Suppressor macrophage (primary cell): ENCODE data around the gene KDM4C.
A peak's percentile ranks its signal among the peaks of the same experiment; 100 is the strongest.

Experiments used
- DNase-seq, 4 experiments: peaks; one replicate each; pipeline ENCODE4 v3.0.0-alpha.2; 2020 to 2022

Gene KDM4C

GRCh38 chr9:6909181-6909580 is 151.4 kb downstream of the KDM4C start:
- DNase-seq = no peak

DNA sequence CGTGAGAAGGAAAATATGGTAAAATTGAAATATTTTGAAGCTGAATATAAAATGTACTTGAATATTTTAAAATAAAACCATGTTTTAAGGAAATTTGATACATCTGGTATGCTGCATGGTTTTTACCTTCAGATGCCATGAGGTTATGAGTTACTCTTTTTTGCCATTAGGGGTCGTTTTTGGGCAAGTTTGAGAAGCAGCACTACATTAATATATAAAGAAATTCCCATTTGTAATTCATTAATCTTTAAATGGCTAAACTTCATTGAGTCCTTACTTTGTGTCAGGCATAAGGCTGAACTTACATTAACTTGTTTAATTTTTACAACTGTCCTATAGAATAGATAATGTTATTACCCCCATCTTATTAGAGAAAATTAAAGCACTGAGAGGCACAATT is 152.3 kb downstream of the KDM4C start:
- DNase-seq = peak in 2 of 4 experiments; percentile 6 to 20

DNA sequence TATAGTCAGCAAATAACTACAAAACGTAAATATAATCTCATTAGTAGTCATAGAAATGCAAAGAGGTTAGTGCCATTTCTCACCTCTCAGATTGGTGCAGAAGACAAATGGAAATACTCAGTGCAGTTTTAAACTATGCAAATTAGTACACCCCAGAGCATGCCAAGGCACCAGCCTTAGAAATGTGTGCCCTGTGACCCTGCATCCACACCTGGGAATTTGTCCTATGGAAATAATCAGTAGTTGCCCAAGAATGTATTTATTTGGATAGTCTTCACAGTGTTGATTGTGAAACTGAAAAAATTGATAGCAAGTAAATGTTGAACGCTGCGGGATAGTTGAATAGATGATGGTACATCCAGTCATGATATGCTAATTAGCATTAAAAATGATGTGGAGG is 152.7 kb downstream of the KDM4C start:
- no peak for DNase-seq

GRCh38 chr9:6911901-6912638 is 154.3 kb downstream of the KDM4C start:
- no peak for DNase-seq

- DNase-seq = no peak
These were observed 157.9 kb downstream of the KDM4C start for GRCh38 chr9:6915635-6916034.

GRCh38 chr9:6917162-6917561 is 159.4 kb downstream of the KDM4C start:
- no peak for DNase-seq

GRCh38 chr9:6920041-6920440 is 162.3 kb downstream of the KDM4C start:
- DNase-seq = peak; percentile 11 to 49 (median 28)

- DNase-seq = no peak
These were observed 163.5 kb downstream of the KDM4C start for GRCh38 chr9:6921315-6921714.

GRCh38 chr9:6922124-6922676 is 164.4 kb downstream of the KDM4C start:
- no peak for DNase-seq

- no peak for DNase-seq
These were observed 164.9 kb downstream of the KDM4C start for GRCh38 chr9:6922680-6923079.

GRCh38 chr9:6923086-6923485 is 165.3 kb downstream of the KDM4C start:
- DNase-seq = peak in 2 of 4 experiments; percentile 17 to 34

- DNase-seq = no peak
These were observed 166.4 kb downstream of the KDM4C start for GRCh38 chr9:6924149-6924548.

- DNase-seq = no peak
These were observed 167.3 kb downstream of the KDM4C start for GRCh38 chr9:6924988-6925563.

- no peak for DNase-seq
These were observed 168.1 kb downstream of the KDM4C start for GRCh38 chr9:6925836-6926235.

DNA sequence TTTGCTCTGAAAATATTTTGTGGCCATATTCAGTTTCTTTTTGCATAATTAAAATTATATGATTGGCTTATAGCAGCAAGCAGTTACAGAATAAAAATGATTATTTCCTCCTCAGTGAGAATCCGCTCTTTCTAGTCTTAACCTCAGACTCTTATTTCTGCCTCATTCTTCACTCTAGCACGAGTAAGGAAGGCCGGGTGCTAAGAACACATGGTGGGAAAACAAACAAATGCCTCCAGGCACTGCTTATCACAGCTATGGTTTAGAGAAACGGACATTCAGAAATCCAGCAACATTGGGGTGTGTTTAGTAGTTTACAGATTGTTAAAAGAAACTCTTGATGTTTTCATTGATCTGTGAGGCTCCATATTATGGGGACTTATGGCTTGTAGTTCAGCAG is 168.7 kb downstream of the KDM4C start:
- DNase-seq = no peak

GRCh38 chr9:6927838-6928237 is 170.1 kb downstream of the KDM4C start:
- DNase-seq = no peak

GRCh38 chr9:6928863-6929262 is 171.1 kb downstream of the KDM4C start:
- no peak for DNase-seq

GRCh38 chr9:6929441-6930215 is 171.9 kb downstream of the KDM4C start:
- no peak for DNase-seq

DNA sequence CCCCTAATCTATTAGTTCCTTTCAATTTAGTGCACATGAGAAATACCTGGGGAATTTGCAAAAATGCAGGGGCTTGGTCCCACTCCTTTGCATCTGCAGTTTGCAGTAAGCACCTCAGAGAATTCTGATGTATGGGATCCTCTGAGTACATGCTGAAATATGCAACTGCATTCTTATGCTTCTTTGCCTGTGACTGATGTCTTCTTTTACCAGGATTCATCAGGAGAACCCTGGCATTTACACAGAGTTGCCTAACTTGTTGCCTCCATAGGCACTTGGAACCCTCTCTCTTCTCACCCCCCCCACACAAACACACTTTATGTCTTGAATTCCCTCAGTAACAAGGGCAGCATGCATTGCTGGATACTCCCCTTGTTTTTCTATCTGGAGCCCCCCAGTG is 173.1 kb downstream of the KDM4C start:
- DNase-seq = no peak

GRCh38 chr9:6931913-6932312 is 174.1 kb downstream of the KDM4C start:
- DNase-seq = peak in 2 of 4 experiments; percentile 71 to 83

DNA sequence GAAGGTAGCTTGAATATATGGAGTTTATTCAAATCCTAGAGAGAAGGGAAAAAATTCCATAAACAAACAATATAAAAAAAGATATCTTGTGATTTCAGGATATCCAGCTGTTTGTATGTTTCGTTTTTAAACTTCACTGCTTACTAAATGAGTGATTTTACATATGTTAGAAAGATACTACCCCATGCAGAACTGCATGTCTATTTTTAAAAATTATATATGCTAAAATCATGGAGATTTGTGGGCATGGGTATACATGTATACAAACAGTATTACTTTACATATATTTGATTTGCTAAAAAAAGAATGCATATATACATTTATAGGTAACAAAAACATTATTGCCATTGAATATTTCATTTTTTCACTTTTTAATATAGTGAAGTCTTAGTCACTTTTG is 178.3 kb downstream of the KDM4C start:
- no peak for DNase-seq

GRCh38 chr9:6937209-6937608 is 179.4 kb downstream of the KDM4C start:
- DNase-seq = no peak

DNA sequence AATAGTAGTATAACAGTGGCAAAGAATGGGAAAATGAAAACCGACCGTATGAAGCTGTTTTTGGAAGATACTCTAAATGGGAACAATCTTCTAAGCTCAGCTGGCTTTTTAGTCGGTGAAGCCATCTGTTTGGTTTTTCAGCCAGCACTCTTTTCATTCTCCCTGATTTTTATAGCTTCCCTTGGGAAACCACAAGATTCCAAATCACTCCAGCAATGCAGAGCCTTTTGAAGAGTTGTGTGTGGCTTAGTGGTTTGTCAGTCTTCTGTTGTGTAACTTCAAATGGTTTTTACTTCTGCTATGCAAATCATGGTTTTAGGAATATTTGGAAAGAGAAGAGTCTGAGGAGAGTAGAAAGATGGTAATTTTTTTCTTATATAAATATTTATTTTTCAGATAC is 180.7 kb downstream of the KDM4C start:
- DNase-seq = no peak

- DNase-seq = no peak
These were observed 181.1 kb downstream of the KDM4C start for GRCh38 chr9:6938873-6939272.
